GM19395 (cell line): Measurements from ENCODE around the gene ORAI3.
"Not testable (repeated sequence)": the region's sequence is repeated elsewhere in the genome, so short reads cannot be mapped to it uniquely, and the experiment has no call there.

Experiments used
- ATAC-seq: cut with Tn5 transposase; IDR thresholded peaks from one replicate; pipeline ENCODE4 v1.9.1; 2021; ENCODE audit warnings: mild to moderate bottlenecking, moderate library complexity; ENCODE audit not compliant: unreplicated experiment

ORAI3 gene

GRCh38 chr16:30923554-30924075 is 25.3 kb upstream of the ORAI3 start, which contains the start of gene FBXL19:
Gene FBXL19 (plus strand): TSS chr16:30923572. CDS start chr16:30925755, 2,183 bp downstream.
- no peak for ATAC-seq

GRCh38 chr16:30924076-30924912 is 24.6 kb upstream of the ORAI3 start:
- no peak for ATAC-seq

- ATAC-seq: no peak
These were observed 23.8 kb upstream of the ORAI3 start for GRCh38 chr16:30924913-30925631.

GRCh38 chr16:30925632-30925987 is 23.3 kb upstream of the ORAI3 start:
- no peak for ATAC-seq

- ATAC-seq: no peak
These were observed 22.7 kb upstream of the ORAI3 start for GRCh38 chr16:30925995-30926811.

- no peak for ATAC-seq
These were observed 21.7 kb upstream of the ORAI3 start for GRCh38 chr16:30926937-30927788.

- no peak for ATAC-seq
These were observed 21.0 kb upstream of the ORAI3 start for GRCh38 chr16:30927789-30928378.

GRCh38 chr16:30928390-30928789 is 20.5 kb upstream of the ORAI3 start:
- no peak for ATAC-seq

GRCh38 chr16:30929167-30929566 is 19.7 kb upstream of the ORAI3 start:
- no peak for ATAC-seq

- no peak for ATAC-seq
These were observed 18.7 kb upstream of the ORAI3 start for GRCh38 chr16:30930160-30930571.

GRCh38 chr16:30931068-30931650 is 17.7 kb upstream of the ORAI3 start:
- ATAC-seq: no peak

- no peak for ATAC-seq
These were observed 13.9 kb upstream of the ORAI3 start for GRCh38 chr16:30934827-30935557.

GRCh38 chr16:30937692-30938091 is 11.2 kb upstream of the ORAI3 start:
- ATAC-seq: no peak

GRCh38 chr16:30939571-30939970 is 9.3 kb upstream of the ORAI3 start:
- ATAC-seq: not testable (repeated sequence)

- peak; percentile 89 for ATAC-seq
These were observed 7.1 kb upstream of the ORAI3 start for GRCh38 chr16:30941600-30942425.

- peak; percentile 3 for ATAC-seq
These were observed 6.5 kb upstream of the ORAI3 start for GRCh38 chr16:30942426-30942806.

GRCh38 chr16:30944352-30944751 is 4.5 kb upstream of the ORAI3 start:
- no peak for ATAC-seq
